WTC11 (cell line): ENCODE results near the gene TUB. TPM values are rescaled to one million over a fixed set of nuclear protein-coding genes. Genes with fewer than 3 reads are reported as not detected.

ENCODE experiments used
- ATAC-seq: fragments of 200-7000 bp; cut with Tn5 transposase; 2 replicates; pipeline ENCODE4 v1.10.0; 2021; ENCODE audit warnings: mild to moderate bottlenecking, moderate library complexity
- CTCF ChIA-PET: fragments of 300-600 bp; sonication (Branson Sonifier 250); formaldehyde crosslinking; loops from one replicate; lab custom pipeline; 2021; ENCODE audit warnings: antibody characterized with exemption; lab: Charles Lee
- POLR2A ChIA-PET: fragments of 350-600 bp; sonication (Branson Sonifier 250); formaldehyde crosslinking; loops from one replicate; lab custom pipeline; 2021; ENCODE audit warnings: antibody characterized with exemption; lab: Charles Lee
- DNase-seq: peaks from one replicate; pipeline ENCODE4 v3.0.0; 2021; ENCODE audit warnings: low spot score
- H3K27ac Mint-ChIP-seq: 2 replicates; pipeline ENCODE4 v1.8.0; 2021; ENCODE audit warnings: mixed read lengths
- H3K27me3 Mint-ChIP-seq: 2 replicates; pipeline ENCODE4 v1.8.0; 2021; ENCODE audit warnings: low read depth, mild to moderate bottlenecking, moderate library complexity, mixed read lengths
- H3K36me3 Mint-ChIP-seq: 2 replicates; pipeline ENCODE4 v1.8.0; 2021; ENCODE audit warnings: mixed read lengths
- H3K4me1 Mint-ChIP-seq: 2 replicates; pipeline ENCODE4 v1.8.0; 2022; ENCODE audit warnings: mixed read lengths
- H3K4me3 Mint-ChIP-seq: 2 replicates; pipeline ENCODE4 v1.8.0; 2021; ENCODE audit warnings: mild to moderate bottlenecking, moderate library complexity, mixed read lengths
- H3K9me3 Mint-ChIP-seq: 2 replicates; pipeline ENCODE4 v1.8.0; 2021; ENCODE audit warnings: mixed read lengths
- CBFB ChIP-seq: sonication (generic); formaldehyde crosslinking; IDR thresholded peaks from 2 replicates; pipeline ENCODE4 v1.8.1; 2022; ENCODE audit warnings: mild to moderate bottlenecking, low read depth, missing genetic modification reagents
- CREM ChIP-seq: sonication (generic); formaldehyde crosslinking; IDR thresholded peaks from 2 replicates; pipeline ENCODE4 v1.8.1; 2022; ENCODE audit warnings: mild to moderate bottlenecking, missing genetic modification reagents, moderate library complexity
- FOXJ3 ChIP-seq: sonication (generic); formaldehyde crosslinking; IDR thresholded peaks from 2 replicates; pipeline ENCODE4 v1.9.0; 2021; ENCODE audit warnings: missing genetic modification reagents, mild to moderate bottlenecking, borderline replicate concordance
- FOXK1 ChIP-seq: sonication (generic); formaldehyde crosslinking; IDR thresholded peaks from 2 replicates; pipeline ENCODE4 v1.8.0; 2022; ENCODE audit warnings: mild to moderate bottlenecking, moderate library complexity, missing genetic modification reagents
- IRF2 ChIP-seq: sonication (generic); formaldehyde crosslinking; IDR thresholded peaks from 2 replicates; pipeline ENCODE4 v1.8.0; 2022; ENCODE audit warnings: low read depth, missing genetic modification reagents, borderline replicate concordance
- JUN ChIP-seq: sonication (generic); formaldehyde crosslinking; IDR thresholded peaks from 2 replicates; pipeline ENCODE4 v1.8.0; 2023; ENCODE audit warnings: mild to moderate bottlenecking, missing genetic modification reagents
- KAT7 ChIP-seq: sonication (generic); formaldehyde crosslinking; IDR thresholded peaks from 2 replicates; pipeline ENCODE4 v1.8.1; 2023; ENCODE audit warnings: missing genetic modification reagents, mild to moderate bottlenecking, borderline replicate concordance
- MYBL2 ChIP-seq: sonication (generic); formaldehyde crosslinking; IDR thresholded peaks from 2 replicates; pipeline ENCODE4 v1.8.1; 2023; ENCODE audit warnings: mild to moderate bottlenecking, moderate library complexity, missing genetic modification reagents
- NFE2L1 ChIP-seq: sonication (generic); formaldehyde crosslinking; IDR thresholded peaks from 2 replicates; pipeline ENCODE4 v1.8.1; 2023; ENCODE audit warnings: missing genetic modification reagents
- NR1H2 ChIP-seq: sonication (generic); formaldehyde crosslinking; IDR thresholded peaks from 2 replicates; pipeline ENCODE4 v1.9.0; 2021; ENCODE audit warnings: mild to moderate bottlenecking, moderate library complexity, missing genetic modification reagents
- OVOL2 ChIP-seq: fragments of 250-450 bp; sonication (Bioruptor Pico); IDR thresholded peaks from 2 replicates; pipeline ENCODE4 v1.9.0; 2021; ENCODE audit warnings: mild to moderate bottlenecking, borderline replicate concordance
- RELA ChIP-seq: sonication (generic); formaldehyde crosslinking; IDR thresholded peaks from 2 replicates; pipeline ENCODE4 v1.8.1; 2022; ENCODE audit warnings: missing genetic modification reagents, mild to moderate bottlenecking, borderline replicate concordance
- TCF7 ChIP-seq: sonication (generic); formaldehyde crosslinking; IDR thresholded peaks from 2 replicates; pipeline ENCODE4 v1.8.0; 2022; ENCODE audit warnings: mild to moderate bottlenecking, low read depth, missing genetic modification reagents, moderate library complexity
- ZBTB21 ChIP-seq: sonication (generic); formaldehyde crosslinking; IDR thresholded peaks from 2 replicates; pipeline ENCODE4 v1.8.1; 2023; ENCODE audit warnings: mild to moderate bottlenecking, missing genetic modification reagents, borderline replicate concordance
- ZNF396 ChIP-seq: fragments of 250-450 bp; sonication (Bioruptor Pico); IDR thresholded peaks from 2 replicates; pipeline ENCODE4 v1.8.0; 2021; ENCODE audit warnings: mild to moderate bottlenecking, moderate library complexity, borderline replicate concordance
- ZNF416 ChIP-seq: fragments of 250-450 bp; sonication (Bioruptor Pico); IDR thresholded peaks from 2 replicates; pipeline ENCODE4 v1.9.0; 2021; ENCODE audit warnings: mild to moderate bottlenecking, inconsistent platforms
- ZNF671 ChIP-seq: fragments of 250-450 bp; sonication (Bioruptor Pico); IDR thresholded peaks from 2 replicates; pipeline ENCODE4 v1.8.0; 2021; ENCODE audit warnings: mild to moderate bottlenecking
- total RNA-seq: library from RNA; stranded (reverse); gene quantifications from 3 replicates; pipeline ENCODE4 v1.2.3, GENCODE V29; 2021
- TF ChIP-seq, protein P1 (sequence below): sonication (generic); formaldehyde crosslinking; IDR thresholded peaks from 2 replicates; pipeline ENCODE4 v1.8.1; 2023; ENCODE audit warnings: mild to moderate bottlenecking, missing genetic modification reagents, moderate library complexity
- TF ChIP-seq, protein P2 (sequence below): sonication (generic); formaldehyde crosslinking; IDR thresholded peaks from 2 replicates; pipeline ENCODE4 v1.8.1; 2023; ENCODE audit warnings: mild to moderate bottlenecking, missing genetic modification reagents, borderline replicate concordance
- TF ChIP-seq, protein P3 (sequence below): sonication (generic); formaldehyde crosslinking; IDR thresholded peaks from 2 replicates; pipeline ENCODE4 v1.8.1; 2023; ENCODE audit warnings: mild to moderate bottlenecking, missing genetic modification reagents
- TF ChIP-seq, protein P4 (sequence below): sonication (generic); formaldehyde crosslinking; IDR thresholded peaks from 2 replicates; pipeline ENCODE4 v1.8.0; 2022; ENCODE audit warnings: mild to moderate bottlenecking, missing genetic modification reagents
- TF ChIP-seq, protein P5 (sequence below): sonication (generic); formaldehyde crosslinking; IDR thresholded peaks from 2 replicates; pipeline ENCODE4 v1.8.0; 2023; ENCODE audit warnings: missing genetic modification reagents
- TF ChIP-seq, protein P6 (sequence below): fragments of 250-450 bp; sonication (Bioruptor Pico); IDR thresholded peaks from 2 replicates; pipeline ENCODE4 v1.9.0; 2021; ENCODE audit warnings: mild to moderate bottlenecking, borderline replicate concordance

The TUB gene
- total RNA-seq, 1 experiment from 2014 or later = 32.1 TPM

DNA sequence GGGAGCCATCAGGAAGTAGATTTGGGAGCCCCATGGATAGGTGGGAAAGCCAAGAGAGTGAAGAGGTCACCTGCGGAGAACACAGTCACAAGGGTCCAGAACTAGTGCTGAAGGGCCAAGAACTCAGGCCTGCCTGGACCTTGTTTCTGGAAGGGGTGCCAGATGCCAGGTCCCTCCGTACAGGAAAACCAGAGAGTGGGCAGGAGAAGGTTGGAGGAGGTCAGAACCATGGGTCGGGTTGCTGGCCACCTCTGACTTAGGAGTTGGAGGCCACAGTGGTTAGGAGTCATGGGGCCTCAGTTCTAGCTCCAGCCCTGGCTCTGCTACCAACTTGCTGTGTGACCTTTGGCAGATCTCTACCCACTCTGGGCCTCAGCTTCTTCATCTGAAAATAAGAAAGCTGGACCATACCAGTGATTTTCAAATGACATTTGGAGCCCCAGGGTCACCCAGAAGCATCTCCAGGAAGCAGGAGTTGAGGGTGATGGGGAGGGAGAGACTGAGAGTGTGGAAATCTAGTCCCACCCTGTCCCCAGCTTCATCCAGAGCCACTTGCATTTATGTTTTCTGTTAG is 20.8 kb upstream of the TUB start:
- no peak overlapping the region for H3K4me3 Mint-ChIP-seq
- peaks cover 14% of the 10 kb centered on the region for H3K4me1 Mint-ChIP-seq
- H3K9me3 Mint-ChIP-seq = no peaks in the 10 kb centered on the region
- H3K36me3 Mint-ChIP-seq = no peaks in the 10 kb centered on the region
- H3K27me3 Mint-ChIP-seq = no peaks in the 10 kb centered on the region
- H3K27ac Mint-ChIP-seq = no peak overlapping the region
- DNase-seq (no peak), ATAC-seq (no peak)
- ChIA-PET POLR2A (no interaction called here), CTCF (interaction anchor here (1.5 to 2.3 kb wide), 2 partner anchors 30 to 54 kb away, joined by 6 to 9 read pairs; no protein-coding TSS in a partner anchor)
- TF ChIP-seq FOXK1 = no peak
- TF ChIP-seq NFE2L1 (CRISPR knock-in tag) = no peak
- TF ChIP-seq RELA = no peak
- TF ChIP-seq NR1H2 (CRISPR knock-in tag) = no peak
- TF ChIP-seq, protein P1, sequence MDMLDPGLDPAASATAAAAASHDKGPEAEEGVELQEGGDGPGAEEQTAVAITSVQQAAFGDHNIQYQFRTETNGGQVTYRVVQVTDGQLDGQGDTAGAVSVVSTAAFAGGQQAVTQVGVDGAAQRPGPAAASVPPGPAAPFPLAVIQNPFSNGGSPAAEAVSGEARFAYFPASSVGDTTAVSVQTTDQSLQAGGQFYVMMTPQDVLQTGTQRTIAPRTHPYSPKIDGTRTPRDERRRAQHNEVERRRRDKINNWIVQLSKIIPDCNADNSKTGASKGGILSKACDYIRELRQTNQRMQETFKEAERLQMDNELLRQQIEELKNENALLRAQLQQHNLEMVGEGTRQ (CRISPR knock-in tag) = no peak
- TF ChIP-seq JUN (CRISPR knock-in tag) = no peak
- TF ChIP-seq ZBTB21 = no peak
- TF ChIP-seq FOXJ3 (CRISPR knock-in tag) = no peak
- TF ChIP-seq ZNF416 = no peak
- TF ChIP-seq, protein P2, sequence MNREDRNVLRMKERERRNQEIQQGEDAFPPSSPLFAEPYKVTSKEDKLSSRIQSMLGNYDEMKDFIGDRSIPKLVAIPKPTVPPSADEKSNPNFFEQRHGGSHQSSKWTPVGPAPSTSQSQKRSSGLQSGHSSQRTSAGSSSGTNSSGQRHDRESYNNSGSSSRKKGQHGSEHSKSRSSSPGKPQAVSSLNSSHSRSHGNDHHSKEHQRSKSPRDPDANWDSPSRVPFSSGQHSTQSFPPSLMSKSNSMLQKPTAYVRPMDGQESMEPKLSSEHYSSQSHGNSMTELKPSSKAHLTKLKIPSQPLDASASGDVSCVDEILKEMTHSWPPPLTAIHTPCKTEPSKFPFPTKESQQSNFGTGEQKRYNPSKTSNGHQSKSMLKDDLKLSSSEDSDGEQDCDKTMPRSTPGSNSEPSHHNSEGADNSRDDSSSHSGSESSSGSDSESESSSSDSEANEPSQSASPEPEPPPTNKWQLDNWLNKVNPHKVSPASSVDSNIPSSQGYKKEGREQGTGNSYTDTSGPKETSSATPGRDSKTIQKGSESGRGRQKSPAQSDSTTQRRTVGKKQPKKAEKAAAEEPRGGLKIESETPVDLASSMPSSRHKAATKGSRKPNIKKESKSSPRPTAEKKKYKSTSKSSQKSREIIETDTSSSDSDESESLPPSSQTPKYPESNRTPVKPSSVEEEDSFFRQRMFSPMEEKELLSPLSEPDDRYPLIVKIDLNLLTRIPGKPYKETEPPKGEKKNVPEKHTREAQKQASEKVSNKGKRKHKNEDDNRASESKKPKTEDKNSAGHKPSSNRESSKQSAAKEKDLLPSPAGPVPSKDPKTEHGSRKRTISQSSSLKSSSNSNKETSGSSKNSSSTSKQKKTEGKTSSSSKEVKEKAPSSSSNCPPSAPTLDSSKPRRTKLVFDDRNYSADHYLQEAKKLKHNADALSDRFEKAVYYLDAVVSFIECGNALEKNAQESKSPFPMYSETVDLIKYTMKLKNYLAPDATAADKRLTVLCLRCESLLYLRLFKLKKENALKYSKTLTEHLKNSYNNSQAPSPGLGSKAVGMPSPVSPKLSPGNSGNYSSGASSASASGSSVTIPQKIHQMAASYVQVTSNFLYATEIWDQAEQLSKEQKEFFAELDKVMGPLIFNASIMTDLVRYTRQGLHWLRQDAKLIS (CRISPR knock-in tag) = no peak
- TF ChIP-seq IRF2 = no peak
- no peak for TF ChIP-seq ZNF396
- TF ChIP-seq ZNF671 = no peak
- TF ChIP-seq, protein P3, sequence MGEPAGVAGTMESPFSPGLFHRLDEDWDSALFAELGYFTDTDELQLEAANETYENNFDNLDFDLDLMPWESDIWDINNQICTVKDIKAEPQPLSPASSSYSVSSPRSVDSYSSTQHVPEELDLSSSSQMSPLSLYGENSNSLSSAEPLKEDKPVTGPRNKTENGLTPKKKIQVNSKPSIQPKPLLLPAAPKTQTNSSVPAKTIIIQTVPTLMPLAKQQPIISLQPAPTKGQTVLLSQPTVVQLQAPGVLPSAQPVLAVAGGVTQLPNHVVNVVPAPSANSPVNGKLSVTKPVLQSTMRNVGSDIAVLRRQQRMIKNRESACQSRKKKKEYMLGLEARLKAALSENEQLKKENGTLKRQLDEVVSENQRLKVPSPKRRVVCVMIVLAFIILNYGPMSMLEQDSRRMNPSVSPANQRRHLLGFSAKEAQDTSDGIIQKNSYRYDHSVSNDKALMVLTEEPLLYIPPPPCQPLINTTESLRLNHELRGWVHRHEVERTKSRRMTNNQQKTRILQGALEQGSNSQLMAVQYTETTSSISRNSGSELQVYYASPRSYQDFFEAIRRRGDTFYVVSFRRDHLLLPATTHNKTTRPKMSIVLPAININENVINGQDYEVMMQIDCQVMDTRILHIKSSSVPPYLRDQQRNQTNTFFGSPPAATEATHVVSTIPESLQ (CRISPR knock-in tag) = no peak
- TF ChIP-seq OVOL2 (CRISPR knock-in tag) = no peak

DNA sequence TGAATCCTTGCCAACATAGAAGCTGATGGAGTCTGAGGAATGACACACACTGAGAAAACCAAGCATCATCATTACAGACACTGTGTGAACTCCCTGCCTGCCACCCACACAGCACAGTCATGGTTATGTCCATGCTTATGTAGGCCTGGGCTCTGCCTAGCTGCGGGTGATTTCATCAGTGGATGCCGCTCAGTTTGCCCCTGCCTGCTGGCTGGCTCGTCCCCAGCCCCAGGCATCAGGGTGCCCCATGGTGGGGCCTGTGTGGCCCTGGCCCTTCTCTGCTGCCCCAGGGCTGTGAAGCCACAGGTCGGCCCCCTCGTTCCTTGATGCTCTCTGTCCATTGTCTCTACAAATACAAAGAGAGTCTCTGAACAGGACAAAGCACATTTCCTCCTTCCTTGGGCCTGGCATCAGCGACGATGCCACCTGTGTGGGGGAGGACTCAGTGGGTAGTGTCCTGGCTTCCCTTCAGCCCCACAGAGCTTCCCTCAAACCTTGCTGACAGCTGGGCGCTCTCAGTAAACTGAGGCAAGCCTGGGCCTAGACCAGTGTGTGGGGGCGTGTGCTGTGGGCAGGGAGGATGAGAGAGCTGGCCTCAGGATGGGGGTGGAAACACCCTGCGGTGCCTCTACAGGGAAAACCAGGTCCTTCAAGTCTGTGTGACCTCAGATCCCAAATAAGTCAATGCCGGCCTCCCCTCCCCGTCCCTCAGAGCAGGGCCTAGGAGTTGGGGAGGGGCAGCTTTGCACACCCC is 20.0 kb upstream of the TUB start:
- H3K4me3 Mint-ChIP-seq = no peak overlapping the region
- no peaks in the 10 kb centered on the region for H3K9me3 Mint-ChIP-seq
- no peak overlapping the region for H3K27ac Mint-ChIP-seq
- H3K4me1 Mint-ChIP-seq = peaks cover 14% of the 10 kb centered on the region
- H3K27me3 Mint-ChIP-seq = no peaks in the 10 kb centered on the region
- CTCF ChIA-PET = interaction anchor here (1.4 to 1.5 kb wide), 3 partner anchors 28 to 39 kb away, joined by 3 to 9 read pairs (median 6); no protein-coding TSS in a partner anchor
- POLR2A ChIA-PET = no interaction called here
- H3K36me3 Mint-ChIP-seq = no peaks in the 10 kb centered on the region
- no peak for DNase-seq
- no peak for ATAC-seq
- TF ChIP-seq, protein P4, sequence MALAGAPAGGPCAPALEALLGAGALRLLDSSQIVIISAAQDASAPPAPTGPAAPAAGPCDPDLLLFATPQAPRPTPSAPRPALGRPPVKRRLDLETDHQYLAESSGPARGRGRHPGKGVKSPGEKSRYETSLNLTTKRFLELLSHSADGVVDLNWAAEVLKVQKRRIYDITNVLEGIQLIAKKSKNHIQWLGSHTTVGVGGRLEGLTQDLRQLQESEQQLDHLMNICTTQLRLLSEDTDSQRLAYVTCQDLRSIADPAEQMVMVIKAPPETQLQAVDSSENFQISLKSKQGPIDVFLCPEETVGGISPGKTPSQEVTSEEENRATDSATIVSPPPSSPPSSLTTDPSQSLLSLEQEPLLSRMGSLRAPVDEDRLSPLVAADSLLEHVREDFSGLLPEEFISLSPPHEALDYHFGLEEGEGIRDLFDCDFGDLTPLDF = no peak
- TF ChIP-seq, protein P5, sequence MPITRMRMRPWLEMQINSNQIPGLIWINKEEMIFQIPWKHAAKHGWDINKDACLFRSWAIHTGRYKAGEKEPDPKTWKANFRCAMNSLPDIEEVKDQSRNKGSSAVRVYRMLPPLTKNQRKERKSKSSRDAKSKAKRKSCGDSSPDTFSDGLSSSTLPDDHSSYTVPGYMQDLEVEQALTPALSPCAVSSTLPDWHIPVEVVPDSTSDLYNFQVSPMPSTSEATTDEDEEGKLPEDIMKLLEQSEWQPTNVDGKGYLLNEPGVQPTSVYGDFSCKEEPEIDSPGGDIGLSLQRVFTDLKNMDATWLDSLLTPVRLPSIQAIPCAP (CRISPR knock-in tag) = no peak
- no peak for TF ChIP-seq CBFB
- TF ChIP-seq, protein P6, sequence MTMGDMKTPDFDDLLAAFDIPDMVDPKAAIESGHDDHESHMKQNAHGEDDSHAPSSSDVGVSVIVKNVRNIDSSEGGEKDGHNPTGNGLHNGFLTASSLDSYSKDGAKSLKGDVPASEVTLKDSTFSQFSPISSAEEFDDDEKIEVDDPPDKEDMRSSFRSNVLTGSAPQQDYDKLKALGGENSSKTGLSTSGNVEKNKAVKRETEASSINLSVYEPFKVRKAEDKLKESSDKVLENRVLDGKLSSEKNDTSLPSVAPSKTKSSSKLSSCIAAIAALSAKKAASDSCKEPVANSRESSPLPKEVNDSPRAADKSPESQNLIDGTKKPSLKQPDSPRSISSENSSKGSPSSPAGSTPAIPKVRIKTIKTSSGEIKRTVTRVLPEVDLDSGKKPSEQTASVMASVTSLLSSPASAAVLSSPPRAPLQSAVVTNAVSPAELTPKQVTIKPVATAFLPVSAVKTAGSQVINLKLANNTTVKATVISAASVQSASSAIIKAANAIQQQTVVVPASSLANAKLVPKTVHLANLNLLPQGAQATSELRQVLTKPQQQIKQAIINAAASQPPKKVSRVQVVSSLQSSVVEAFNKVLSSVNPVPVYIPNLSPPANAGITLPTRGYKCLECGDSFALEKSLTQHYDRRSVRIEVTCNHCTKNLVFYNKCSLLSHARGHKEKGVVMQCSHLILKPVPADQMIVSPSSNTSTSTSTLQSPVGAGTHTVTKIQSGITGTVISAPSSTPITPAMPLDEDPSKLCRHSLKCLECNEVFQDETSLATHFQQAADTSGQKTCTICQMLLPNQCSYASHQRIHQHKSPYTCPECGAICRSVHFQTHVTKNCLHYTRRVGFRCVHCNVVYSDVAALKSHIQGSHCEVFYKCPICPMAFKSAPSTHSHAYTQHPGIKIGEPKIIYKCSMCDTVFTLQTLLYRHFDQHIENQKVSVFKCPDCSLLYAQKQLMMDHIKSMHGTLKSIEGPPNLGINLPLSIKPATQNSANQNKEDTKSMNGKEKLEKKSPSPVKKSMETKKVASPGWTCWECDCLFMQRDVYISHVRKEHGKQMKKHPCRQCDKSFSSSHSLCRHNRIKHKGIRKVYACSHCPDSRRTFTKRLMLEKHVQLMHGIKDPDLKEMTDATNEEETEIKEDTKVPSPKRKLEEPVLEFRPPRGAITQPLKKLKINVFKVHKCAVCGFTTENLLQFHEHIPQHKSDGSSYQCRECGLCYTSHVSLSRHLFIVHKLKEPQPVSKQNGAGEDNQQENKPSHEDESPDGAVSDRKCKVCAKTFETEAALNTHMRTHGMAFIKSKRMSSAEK = no peak
- TF ChIP-seq KAT7 = no peak
- no peak for TF ChIP-seq MYBL2 (CRISPR knock-in tag)
- no peak for TF ChIP-seq TCF7 (CRISPR knock-in tag)
- TF ChIP-seq CREM = no peak
